ENCODE results near the gene SMIM35. TPM values are rescaled to one million over a fixed set of nuclear protein-coding genes. Genes with fewer than 3 reads are reported as not detected.

The SMIM35 gene
- total and polyA plus RNA-seq, 2 donors (not counting 1 experiment from before 2014, with no cell fraction given), result not detected

DNA sequence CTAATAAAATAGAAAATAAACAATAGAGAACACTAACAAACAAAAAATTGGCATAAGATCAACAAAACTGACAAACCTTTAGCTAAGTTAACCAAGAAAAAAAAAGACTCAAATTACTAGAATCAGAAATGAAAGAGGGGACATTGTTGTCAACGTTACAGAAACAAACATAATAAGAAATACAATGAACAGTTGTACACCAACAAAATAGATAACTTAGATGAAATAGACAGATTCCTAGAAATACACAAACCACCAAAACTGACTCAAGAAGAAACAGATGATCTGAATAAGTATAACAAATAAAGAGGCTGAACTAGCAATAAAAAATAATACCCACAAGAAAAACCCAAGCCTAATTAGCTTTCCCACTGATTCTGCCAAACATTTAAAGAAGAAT is 44.6 kb downstream of the SMIM35 start:
- H3K27ac ChIP-seq (ENCODE audit: insufficient read depth, low read length), result no peak overlapping the region
- no peaks in the 10 kb centered on the region for H3K9me3 ChIP-seq (ENCODE audit: control insufficient read depth, insufficient read depth, low read depth, low read length)
- no peak overlapping the region for H2AFZ ChIP-seq (ENCODE audit: low read length)
- TF ChIP-seq EZH2 (IDR thresholded peaks at IDR 0.05; ENCODE audit: low read length, missing control alignments), result no peak
- H3K4me3 ChIP-seq (replicated peaks in 1 of 4; ENCODE audit: control extremely low read depth in 1 of 4, insufficient read depth in 1 of 4, low read depth in 3 of 4, low read length in 4 of 4), result no peak overlapping the region
- no peaks in the 10 kb centered on the region for H3K4me1 ChIP-seq (ENCODE audit: control insufficient read depth, extremely low read depth, insufficient read depth, low read length)
- no peak overlapping the region for H3K9ac ChIP-seq (ENCODE audit: insufficient read depth, low read length)
- no peaks in the 10 kb centered on the region for H3K36me3 ChIP-seq (ENCODE audit: control insufficient read depth, insufficient read depth, low read length)
- no peaks in the 10 kb centered on the region for H3K27me3 ChIP-seq (ENCODE audit: control insufficient read depth, insufficient read depth, low read length)
- H3K79me2 ChIP-seq (ENCODE audit: control insufficient read depth, insufficient read depth, low read length), result no peaks in the 10 kb centered on the region
- no peaks in the 10 kb centered on the region for H4K20me1 ChIP-seq (ENCODE audit: control insufficient read depth, extremely low read depth, insufficient read depth, low read length)
- no peak for DNase-seq (ENCODE audit: low read depth in 2 of 2)
- no peak overlapping the region for H3K4me2 ChIP-seq (ENCODE audit: extremely low read depth, insufficient read depth, low read length)

DNA sequence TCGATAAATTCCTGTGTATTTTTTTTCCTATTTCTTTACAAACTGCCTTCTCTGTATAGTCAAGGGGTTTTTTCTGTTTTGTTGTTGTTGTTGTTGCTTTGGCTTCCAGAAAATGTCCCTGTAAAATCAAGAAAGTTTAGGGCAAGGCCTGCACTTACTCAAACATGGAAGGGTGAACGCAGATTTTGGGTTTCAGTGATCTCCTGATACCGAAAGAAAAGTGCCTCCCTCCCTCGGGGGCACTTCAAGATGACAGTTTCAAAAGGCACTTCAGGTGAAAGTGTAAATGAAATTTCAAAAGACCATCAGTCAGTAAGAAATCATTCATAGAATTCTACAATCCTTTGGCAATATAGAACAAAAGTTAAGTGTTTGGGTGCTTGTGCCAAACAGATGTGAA is 53.3 kb downstream of the SMIM35 start:
- Histone ChIP-seq H3K4me2 (ENCODE audit: extremely low read depth, insufficient read depth, low read length) (no peak overlapping the region), H3K4me1 (ENCODE audit: control insufficient read depth, extremely low read depth, insufficient read depth, low read length) (no peaks in the 10 kb centered on the region), H3K36me3 (ENCODE audit: control insufficient read depth, insufficient read depth, low read length) (no peaks in the 10 kb centered on the region), H3K27me3 (ENCODE audit: control insufficient read depth, insufficient read depth, low read length) (no peaks in the 10 kb centered on the region), H3K9ac (ENCODE audit: insufficient read depth, low read length) (no peak overlapping the region), H3K4me3 (replicated peaks in 1 of 4; ENCODE audit: control extremely low read depth in 1 of 4, insufficient read depth in 1 of 4, low read depth in 3 of 4, low read length in 4 of 4) (no peak overlapping the region), H2AFZ (ENCODE audit: low read length) (no peak overlapping the region), H4K20me1 (ENCODE audit: control insufficient read depth, extremely low read depth, insufficient read depth, low read length) (no peaks in the 10 kb centered on the region), H3K9me3 (ENCODE audit: control insufficient read depth, insufficient read depth, low read depth, low read length) (no peaks in the 10 kb centered on the region), H3K27ac (ENCODE audit: insufficient read depth, low read length) (no peak overlapping the region), H3K79me2 (ENCODE audit: control insufficient read depth, insufficient read depth, low read length) (no peaks in the 10 kb centered on the region)
- TF ChIP-seq EZH2 (IDR thresholded peaks at IDR 0.05; ENCODE audit: low read length, missing control alignments), result no peak
- TF ChIP-seq, protein P1, sequence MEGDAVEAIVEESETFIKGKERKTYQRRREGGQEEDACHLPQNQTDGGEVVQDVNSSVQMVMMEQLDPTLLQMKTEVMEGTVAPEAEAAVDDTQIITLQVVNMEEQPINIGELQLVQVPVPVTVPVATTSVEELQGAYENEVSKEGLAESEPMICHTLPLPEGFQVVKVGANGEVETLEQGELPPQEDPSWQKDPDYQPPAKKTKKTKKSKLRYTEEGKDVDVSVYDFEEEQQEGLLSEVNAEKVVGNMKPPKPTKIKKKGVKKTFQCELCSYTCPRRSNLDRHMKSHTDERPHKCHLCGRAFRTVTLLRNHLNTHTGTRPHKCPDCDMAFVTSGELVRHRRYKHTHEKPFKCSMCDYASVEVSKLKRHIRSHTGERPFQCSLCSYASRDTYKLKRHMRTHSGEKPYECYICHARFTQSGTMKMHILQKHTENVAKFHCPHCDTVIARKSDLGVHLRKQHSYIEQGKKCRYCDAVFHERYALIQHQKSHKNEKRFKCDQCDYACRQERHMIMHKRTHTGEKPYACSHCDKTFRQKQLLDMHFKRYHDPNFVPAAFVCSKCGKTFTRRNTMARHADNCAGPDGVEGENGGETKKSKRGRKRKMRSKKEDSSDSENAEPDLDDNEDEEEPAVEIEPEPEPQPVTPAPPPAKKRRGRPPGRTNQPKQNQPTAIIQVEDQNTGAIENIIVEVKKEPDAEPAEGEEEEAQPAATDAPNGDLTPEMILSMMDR (conservative IDR thresholded peaks at IDR 0.05 in 1 of 2, IDR thresholded peaks at IDR 0.05 in 1 of 2; ENCODE audit: low read depth in 1 of 2, low read length in 2 of 2), result no peak
- no peak for DNase-seq (ENCODE audit: low read depth in 2 of 2)

DNA sequence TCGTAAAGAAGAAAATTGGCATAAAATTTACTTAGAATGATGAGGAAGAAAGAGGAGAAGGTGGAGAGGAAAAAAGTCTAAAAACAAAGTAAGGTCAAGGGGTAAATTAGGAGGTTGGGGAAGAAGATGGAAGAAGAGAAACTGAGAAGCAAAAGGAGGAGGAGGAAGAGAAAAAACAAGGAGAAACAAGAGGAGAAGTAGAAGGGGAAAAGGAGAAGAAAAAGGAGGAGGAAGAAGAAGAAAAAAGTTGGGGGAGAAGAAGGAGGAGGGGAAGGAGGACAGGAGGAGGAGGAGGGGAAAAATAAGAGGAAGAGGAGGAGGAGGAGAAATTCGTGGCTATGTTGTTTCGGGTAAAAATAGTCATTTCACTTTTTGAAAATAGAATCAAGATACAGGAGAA is 58.1 kb downstream of the SMIM35 start:
- H2AFZ ChIP-seq (ENCODE audit: low read length), result no peak overlapping the region
- no peak overlapping the region for H3K27ac ChIP-seq (ENCODE audit: insufficient read depth, low read length)
- no peaks in the 10 kb centered on the region for H3K9me3 ChIP-seq (ENCODE audit: control insufficient read depth, insufficient read depth, low read depth, low read length)
- no peak for DNase-seq (ENCODE audit: low read depth in 2 of 2)
- no peak overlapping the region for H3K4me3 ChIP-seq (replicated peaks in 1 of 4; ENCODE audit: control extremely low read depth in 1 of 4, insufficient read depth in 1 of 4, low read depth in 3 of 4, low read length in 4 of 4)
- no peak overlapping the region for H3K9ac ChIP-seq (ENCODE audit: insufficient read depth, low read length)
- no peaks in the 10 kb centered on the region for H4K20me1 ChIP-seq (ENCODE audit: control insufficient read depth, extremely low read depth, insufficient read depth, low read length)
- H3K4me2 ChIP-seq (ENCODE audit: extremely low read depth, insufficient read depth, low read length), result no peak overlapping the region
- no peaks in the 10 kb centered on the region for H3K27me3 ChIP-seq (ENCODE audit: control insufficient read depth, insufficient read depth, low read length)
- H3K36me3 ChIP-seq (ENCODE audit: control insufficient read depth, insufficient read depth, low read length), result no peaks in the 10 kb centered on the region
- H3K79me2 ChIP-seq (ENCODE audit: control insufficient read depth, insufficient read depth, low read length), result no peaks in the 10 kb centered on the region
- no peak for TF ChIP-seq EZH2 (IDR thresholded peaks at IDR 0.05; ENCODE audit: low read length, missing control alignments)
- TF ChIP-seq, protein P1 (conservative IDR thresholded peaks at IDR 0.05 in 1 of 2, IDR thresholded peaks at IDR 0.05 in 1 of 2; ENCODE audit: low read depth in 1 of 2, low read length in 2 of 2), result no peak
- no peaks in the 10 kb centered on the region for H3K4me1 ChIP-seq (ENCODE audit: control insufficient read depth, extremely low read depth, insufficient read depth, low read length)
